NAMALWA (cell line): ENCODE data around the gene ZNF532.
"Not testable (repeated sequence)": the region's sequence is repeated elsewhere in the genome, so short reads cannot be mapped to it uniquely, and the experiment has no call there.

Source experiments
- DNase-seq: peaks from one replicate; pipeline ENCODE4 v3.0.0-alpha.2; 2015; ENCODE audit warnings: low spot score

The ZNF532 gene

DNA sequence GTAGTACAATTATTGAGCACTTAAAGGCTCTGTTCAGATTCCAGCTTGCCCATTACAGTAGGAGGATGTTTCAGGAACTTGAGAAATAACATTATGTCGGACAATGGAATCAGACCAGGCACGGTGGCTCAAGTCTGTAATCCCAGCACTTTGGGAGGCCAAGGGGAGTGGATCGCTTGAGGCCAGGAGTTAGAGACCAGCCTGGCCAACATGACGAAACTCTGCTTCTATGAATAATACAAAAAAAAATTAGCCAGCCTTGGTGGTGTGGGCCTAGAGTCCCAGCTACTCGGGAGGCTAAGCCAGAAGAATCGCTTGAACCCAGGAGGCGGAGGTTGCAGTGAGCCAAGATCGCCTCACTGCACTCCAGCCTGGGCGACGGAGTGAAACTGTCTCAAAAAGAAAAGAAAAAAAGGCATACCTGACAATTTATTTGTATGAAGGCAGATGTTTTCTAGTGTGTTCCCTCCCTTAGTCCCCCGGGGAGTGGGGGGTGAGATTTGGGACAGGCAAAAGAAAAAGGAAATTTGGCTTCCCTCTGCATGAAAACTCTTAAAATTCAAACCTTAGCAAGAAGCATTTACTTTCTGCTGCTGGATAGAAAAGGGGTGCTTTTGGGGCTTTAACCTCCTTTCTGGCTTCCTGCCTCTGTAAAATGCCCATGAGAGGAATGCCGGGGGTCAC lies 13.7 kb upstream of the ZNF532 start:
- DNase-seq: no peak

DNA sequence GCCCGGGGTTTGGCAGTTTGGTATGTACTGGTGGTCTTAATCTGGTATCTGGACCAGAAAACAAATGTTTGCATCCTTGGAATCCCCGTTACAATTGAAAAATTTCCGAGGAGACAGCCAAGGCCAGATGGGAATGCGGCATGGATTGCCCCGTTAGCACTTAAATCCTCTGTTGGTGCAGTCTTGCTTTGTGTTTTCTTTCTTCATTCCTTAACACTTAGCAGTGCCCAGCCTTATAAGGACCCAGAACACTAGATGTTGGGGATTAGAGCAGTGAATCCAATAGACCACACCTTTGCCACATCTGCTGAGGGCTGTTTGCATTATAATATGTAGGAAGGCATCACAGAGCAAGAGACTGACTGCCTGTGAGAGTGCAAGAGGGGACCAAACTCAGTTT lies 12.8 kb upstream of the ZNF532 start:
- no peak for DNase-seq

DNA sequence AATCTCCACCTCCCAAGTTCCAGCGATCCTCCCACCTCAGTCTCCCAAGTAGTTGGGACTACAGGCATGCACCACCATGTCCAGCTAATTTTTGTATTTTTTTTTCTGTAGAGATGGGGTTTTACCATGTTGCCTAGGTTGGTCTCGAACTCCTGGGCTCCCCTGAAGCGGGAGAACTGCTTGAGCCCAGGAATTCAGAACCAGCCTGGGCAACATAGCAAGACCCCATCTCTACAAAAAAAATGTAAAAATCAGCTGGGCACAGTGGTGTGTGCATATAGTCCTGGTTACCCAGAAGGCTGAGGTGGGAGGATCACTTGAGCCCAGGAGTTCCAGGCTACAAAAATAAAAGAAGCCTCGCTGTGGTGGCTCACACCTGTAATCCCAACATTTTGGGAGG lies 12.0 kb upstream of the ZNF532 start:
- DNase-seq: no peak

- DNase-seq: no peak
These were observed 11.1 kb upstream of the ZNF532 start for GRCh38 chr18:58853561-58853960.

DNA sequence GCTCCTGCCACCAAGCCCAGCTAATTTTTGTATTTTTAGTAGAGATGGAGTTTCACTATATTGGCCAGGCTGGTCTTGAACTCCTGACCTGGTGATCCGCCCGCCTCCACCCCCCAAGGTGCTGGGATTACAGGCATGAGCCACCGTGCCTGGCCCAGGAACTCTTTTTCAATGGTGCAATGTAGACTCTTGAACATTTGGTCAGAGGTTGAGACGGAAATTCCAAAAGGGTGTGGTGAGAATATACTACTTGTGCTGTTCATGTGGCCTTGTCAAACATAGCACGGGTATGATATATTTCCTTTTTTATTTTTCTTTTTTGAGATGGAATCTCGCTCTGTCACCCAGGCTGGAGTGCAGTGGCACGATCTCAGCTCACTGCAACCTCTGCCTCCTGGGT lies 9.2 kb upstream of the ZNF532 start:
- not testable (repeated sequence) for DNase-seq

DNA sequence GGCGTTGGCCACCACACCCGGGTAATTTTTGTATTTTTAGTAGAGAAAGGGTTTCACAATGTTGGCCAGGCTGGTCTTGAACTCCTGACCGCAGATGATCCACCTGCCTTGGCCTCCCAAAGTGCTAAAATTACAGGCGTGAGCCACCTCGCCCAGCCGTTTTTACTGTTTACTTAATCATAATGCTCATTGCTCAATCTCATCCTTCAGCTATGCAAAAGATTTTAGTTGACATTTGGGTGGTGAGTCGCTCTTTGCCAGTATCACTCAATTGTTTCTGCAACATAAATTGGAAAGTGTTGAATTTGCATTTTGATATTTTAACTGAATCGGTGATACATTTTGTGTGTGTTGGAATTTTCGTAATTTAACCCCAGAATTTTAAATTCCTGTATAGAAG lies 7.8 kb upstream of the ZNF532 start:
- no peak for DNase-seq

- no peak for DNase-seq
These were observed 5.8 kb upstream of the ZNF532 start for GRCh38 chr18:58858591-58859468.

DNA sequence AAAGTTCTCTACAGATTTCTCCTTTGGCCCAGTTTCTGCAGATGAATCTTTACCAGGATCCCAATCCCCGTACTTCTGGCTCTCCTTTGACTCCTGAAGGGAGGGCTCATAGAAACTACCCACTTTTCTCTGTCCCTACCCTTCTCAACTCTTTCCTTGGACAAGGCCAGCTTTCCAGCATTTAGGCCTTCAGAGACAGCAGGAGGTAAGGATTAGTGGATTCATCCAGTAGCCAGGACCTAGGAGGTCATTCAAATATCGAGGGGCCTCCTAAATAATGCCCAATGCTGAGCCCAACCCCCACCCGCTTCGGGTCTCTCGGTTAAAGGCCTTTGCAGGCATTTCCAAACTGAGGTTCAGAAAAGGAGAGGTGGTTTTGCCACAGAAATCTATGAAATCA lies 4.8 kb upstream of the ZNF532 start:
- no peak for DNase-seq

DNA sequence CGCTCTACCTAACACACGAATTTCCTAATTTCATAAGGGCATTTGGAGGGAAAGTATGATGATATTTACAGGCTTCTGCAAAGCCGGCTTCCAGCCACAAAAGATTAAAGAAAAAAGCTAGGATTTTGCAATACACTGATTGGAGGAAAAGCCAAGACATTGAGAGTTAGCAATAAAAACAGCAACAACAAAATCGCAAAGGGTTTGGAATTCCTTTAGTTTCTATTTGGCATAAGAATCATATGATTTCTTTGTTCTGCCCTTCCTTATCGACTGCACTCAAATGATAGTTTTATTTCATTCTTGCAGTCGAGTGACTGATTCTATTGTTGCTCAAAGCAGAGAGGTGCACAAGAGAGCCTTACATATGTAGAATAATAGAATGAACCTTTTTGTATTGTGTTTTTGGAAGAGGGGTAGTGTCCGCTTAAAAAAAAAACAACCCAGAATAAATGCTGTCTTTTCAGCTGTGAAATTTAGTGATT lies 3.9 kb upstream of the ZNF532 start:
- DNase-seq: no peak

DNA sequence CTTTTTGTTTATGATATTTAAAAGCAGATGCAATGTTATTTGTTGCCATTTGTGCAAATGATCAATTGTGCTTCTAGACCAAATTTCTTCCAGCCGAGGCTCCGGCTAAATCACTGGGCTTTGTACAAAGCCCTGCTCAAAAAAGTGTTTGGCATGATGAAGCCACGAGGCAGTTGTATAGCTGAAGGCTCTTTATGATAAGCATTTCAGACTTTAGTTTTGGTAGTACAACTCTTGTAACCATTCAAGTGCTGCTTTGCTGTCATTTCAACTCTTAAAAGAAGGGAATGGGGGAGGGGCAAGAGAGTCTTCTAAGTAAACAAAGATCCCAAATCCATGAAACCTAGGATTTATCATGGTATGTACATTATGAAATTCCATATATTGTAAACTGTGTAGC lies 3.3 kb upstream of the ZNF532 start:
- no peak for DNase-seq

DNA sequence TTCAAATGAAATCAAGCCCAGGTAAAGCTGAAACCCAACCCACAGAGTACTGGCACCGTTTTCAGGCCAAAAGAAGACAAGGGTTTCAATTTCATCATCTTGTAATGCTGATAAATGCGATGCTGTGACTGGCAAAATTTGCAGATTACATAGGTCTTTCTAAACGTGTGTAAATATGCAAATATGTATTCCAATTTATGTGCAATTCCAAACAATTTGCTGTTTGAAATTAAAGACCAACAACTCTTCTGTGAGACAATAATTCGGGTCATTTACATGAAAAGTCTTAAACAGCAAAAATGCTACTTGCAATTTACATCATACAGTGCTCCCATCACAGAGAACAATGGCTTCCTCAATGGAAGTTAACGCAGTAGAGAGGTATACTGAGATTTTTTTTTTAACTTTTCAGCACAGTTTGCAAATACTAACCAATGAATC lies 2.8 kb upstream of the ZNF532 start:
- no peak for DNase-seq

DNA sequence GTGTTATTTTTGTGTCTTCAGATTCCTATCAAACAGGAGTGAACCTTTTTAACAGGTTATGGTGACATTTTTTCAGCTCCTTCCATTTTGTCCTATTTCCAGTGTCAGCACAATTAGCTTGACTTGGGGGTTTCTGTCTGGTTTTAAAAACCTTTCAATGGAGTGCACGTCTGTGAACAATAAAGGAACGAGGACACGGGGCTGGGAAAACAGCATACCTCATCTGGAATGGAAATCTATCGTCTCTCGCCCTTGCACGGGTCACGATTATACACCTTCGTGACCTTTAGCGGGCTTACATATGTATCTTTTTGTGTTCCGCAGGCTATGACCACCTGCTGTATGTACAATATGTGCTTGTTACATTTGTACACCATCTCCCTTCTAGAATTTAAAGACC lies 2.3 kb upstream of the ZNF532 start:
- no peak for DNase-seq

DNA sequence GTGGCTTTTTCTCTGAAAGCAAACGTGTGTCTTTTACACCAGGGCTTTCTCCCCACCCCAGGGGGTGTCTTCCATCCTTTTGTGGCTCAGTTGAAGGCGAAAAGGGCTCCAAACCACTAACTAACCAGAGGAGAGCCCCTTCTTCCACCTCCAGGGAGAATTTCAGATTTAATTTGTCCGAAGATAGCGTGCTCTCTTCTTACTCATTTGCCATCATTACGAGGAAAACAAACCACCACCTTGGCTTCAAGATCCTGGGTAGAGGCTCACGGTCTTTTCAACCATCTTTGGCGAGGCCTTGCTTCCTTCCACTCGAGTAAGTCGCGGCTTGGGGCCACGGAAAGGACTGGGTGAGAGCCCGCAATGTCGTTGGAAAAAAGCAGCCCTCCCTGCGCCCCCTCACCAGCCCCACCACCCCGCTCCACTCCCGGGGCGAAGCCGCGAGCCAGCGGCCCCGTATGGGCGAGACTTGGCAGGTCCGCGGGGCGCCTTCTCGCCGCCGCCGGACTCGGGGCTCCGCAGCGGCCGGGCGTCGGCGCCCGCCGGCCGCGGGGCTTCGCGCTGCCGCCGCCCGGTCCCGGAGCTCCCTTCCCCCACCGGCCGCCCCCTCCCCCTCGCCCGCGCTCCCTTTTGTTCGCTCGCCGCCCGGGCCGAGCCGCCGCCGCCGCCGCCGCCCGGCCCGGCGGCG lies 1.7 kb upstream of the ZNF532 start:
- DNase-seq: peak; percentile 72

DNA sequence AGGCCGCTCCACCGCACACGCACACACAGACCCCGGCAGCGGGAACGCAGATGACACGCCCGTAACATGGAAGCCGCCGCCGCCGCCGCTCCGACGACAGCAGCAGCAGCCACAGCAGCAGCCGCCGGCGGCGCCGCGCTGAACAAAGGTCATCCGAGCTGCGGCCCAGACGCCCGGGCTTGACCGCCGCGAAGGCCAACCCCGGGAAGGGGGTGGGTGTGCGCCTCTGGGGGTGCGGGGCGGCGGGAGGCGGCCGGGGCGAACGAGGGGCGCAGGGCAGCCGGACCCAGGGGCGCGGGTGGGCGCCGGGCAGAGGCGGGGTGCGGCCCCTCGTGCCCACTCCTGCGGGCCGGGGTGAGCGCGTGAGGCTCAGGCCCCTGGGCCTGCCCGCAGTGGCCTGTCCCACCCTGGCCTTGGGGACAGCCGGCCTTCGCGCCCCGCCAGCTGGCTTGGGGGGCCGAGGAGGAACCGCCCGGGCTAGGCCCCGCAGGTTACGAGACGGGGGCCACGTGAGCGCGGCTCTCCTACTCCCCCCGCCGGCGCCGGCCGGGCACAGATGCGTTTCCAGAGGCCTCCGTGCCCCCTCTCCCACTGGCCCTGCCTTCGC lies 1.0 kb upstream of the ZNF532 start:
- peak; percentile 62 for DNase-seq

GRCh38 chr18:58865033-58865590 lies 435 bp downstream of the ZNF532 start:
- DNase-seq: no peak

DNA sequence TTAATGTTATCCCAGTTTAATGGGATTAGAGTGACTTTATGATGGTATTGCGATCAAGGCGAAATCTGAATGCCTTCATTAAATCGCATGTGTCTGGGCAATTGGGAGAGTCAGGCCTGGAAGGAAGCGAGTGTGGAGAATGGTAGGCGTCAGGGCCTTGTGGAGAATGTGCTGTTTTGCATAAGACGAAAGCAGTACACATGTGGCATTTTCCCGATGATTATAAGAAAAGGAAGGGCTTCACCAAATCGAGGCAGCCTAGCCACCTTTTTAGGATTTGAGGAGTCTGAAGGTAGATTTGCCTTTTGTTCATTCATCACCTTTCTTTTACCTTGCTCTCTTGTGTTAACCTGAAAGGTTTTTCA lies 1.0 kb downstream of the ZNF532 start:
- DNase-seq: no peak

DNA sequence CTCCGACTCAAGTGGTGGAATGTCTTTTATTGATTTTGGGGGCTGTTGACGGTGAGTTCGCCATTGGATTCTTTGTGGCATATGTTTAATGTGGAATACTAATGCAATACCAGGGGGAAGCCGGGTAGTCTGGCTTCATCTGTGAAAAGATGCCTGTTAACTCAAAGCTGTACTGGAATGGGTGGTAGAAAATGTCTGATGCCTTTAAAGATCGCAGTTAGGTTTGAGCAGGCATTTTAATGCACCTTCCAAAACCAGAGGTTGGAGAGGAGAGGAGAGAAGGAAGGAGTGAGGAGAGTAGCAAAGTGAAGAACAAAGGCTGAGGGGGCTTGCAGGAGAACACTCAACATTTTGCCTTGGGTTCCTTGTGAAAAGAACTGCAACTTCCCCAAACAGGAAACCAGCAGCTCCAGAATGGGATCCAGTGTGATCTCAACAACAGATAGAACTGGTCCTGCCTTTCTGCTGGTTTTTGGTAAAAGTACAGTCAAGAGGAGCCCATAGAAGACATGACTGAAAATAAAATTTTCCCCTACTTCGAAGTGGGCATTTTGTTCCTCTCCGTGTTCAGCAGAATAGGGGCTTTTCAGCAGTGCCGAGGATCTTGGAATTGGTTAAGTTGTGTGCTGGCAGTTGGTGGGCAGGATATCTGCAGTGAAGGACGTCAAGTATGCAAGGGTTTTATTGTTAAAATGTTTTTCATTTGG lies 1.5 kb downstream of the ZNF532 start:
- DNase-seq: no peak

DNA sequence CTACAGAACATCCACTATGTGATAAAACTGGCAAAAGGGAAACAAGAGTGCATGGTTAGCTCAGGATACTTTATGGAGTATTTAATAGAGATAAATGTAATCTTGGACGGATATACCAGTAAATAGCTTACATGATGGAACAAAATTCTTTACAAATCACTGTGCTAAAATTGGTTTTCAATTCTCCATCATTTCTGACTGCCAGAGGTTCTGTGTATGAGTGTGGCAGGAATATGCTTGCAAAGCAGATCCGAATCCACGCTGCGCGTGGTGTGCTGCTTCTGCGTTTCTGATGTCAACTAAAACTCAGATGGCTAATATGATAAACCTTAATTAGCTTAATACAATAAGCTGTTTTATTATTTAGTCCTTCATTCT lies 2.1 kb downstream of the ZNF532 start:
- DNase-seq: no peak

GRCh38 chr18:58867281-58867961 lies 2.7 kb downstream of the ZNF532 start:
- DNase-seq: no peak

- DNase-seq: no peak
These were observed 3.8 kb downstream of the ZNF532 start for GRCh38 chr18:58868440-58868839.

DNA sequence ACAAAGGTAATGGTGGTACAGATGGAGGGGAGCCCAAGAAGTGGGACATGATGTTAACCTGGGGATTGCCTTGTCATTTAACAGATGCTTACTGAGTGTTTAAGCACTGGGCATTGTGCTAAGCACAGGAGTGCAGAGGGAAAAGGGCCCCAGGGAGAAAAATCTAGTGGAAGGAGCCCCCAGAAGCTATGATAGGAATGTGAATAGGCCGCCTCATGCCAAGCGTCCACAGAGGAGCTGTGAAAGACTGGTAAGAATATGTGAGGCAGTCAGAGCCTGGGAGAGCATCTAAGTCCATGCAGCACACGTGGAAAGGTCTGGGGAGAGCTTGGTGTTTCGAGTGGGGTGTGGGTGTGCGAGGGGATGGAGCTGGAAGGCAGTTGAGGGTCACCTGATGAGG lies 5.5 kb downstream of the ZNF532 start:
- no peak for DNase-seq
